ENCODE data around the gene ADCK2.
A peak's percentile ranks its signal among the peaks of the same experiment; 100 is the strongest.
"Not testable (repeated sequence)": the region's sequence is repeated elsewhere in the genome, so short reads cannot be mapped to it uniquely, and the experiment has no call there.

Gene ADCK2

GRCh38 chr7:140697447-140698143 is 24.9 kb downstream of the ADCK2 start:
- in situ Hi-C loops (cut with MboI; ENCODE audit: low sequenced_read_pairs): no loop called here
- peaks cover 24% of the 10 kb centered on the region for H3K4me1 ChIP-seq
- no peaks in the 10 kb centered on the region for H3K27me3 ChIP-seq (ENCODE audit: low read depth)
- H3K36me3 ChIP-seq (replicated peaks): peaks cover 3% of the 10 kb centered on the region
- DNase-seq (ENCODE audit: low spot score in 2 of 2): no peak
- peak overlapping the region; percentile 78 for H3K4me3 ChIP-seq
- no peaks in the 10 kb centered on the region for H3K9me3 ChIP-seq

- H3K27me3 ChIP-seq (ENCODE audit: low read depth): no peaks in the 10 kb centered on the region
- H3K36me3 ChIP-seq (replicated peaks): no peaks in the 10 kb centered on the region; the same call in 1 of the 2 replicates
- DNase-seq (ENCODE audit: low spot score in 2 of 2): peak in 1 of 2 experiments; percentile 43
- H3K4me3 ChIP-seq: peak overlapping the region; percentile 78; the same call in 1 of the 2 replicates
- in situ Hi-C loops (cut with MboI; ENCODE audit: low sequenced_read_pairs): no loop called here
- no peaks in the 10 kb centered on the region for H3K9me3 ChIP-seq
- H3K4me1 ChIP-seq: peaks cover 24% of the 10 kb centered on the region
Observed at GRCh38 chr7:140698477-140698876, 25.7 kb downstream of the ADCK2 start.

- Histone ChIP-seq H3K27me3 (ENCODE audit: low read depth) (no peaks in the 10 kb centered on the region), H3K36me3 (replicated peaks) (peaks cover 13% of the 10 kb centered on the region), H3K4me3 (no peak overlapping the region), H3K9me3 (no peaks in the 10 kb centered on the region), H3K4me1 (peaks cover 17% of the 10 kb centered on the region)
- in situ Hi-C loops (cut with MboI; ENCODE audit: low sequenced_read_pairs): no loop called here
- no peak for DNase-seq (ENCODE audit: low spot score in 2 of 2)
Observed at GRCh38 chr7:140702774-140703173, 30.0 kb downstream of the ADCK2 start.

- in situ Hi-C loops (cut with MboI; ENCODE audit: low sequenced_read_pairs): no loop called here
- Histone ChIP-seq H3K36me3 (replicated peaks) (peaks cover 13% of the 10 kb centered on the region), H3K9me3 (no peaks in the 10 kb centered on the region), H3K4me3 (no peak overlapping the region), H3K4me1 (peaks cover 9% of the 10 kb centered on the region), H3K27me3 (ENCODE audit: low read depth) (no peaks in the 10 kb centered on the region)
- DNase-seq (ENCODE audit: low spot score in 2 of 2): no peak
Observed at GRCh38 chr7:140704205-140704604, 31.5 kb downstream of the ADCK2 start.

- DNase-seq (ENCODE audit: low spot score in 2 of 2): no peak
- Histone ChIP-seq H3K36me3 (replicated peaks) (peaks cover 13% of the 10 kb centered on the region), H3K27me3 (ENCODE audit: low read depth) (no peaks in the 10 kb centered on the region), H3K4me1 (peaks cover 4% of the 10 kb centered on the region), H3K4me3 (no peak overlapping the region), H3K9me3 (no peaks in the 10 kb centered on the region)
- in situ Hi-C loops (cut with MboI; ENCODE audit: low sequenced_read_pairs): no loop called here
Observed at GRCh38 chr7:140707132-140707531, 34.4 kb downstream of the ADCK2 start.

- H3K27me3 ChIP-seq (ENCODE audit: low read depth); H3K9me3 ChIP-seq; in situ Hi-C loops (cut with MboI; ENCODE audit: low sequenced_read_pairs); H3K4me3 ChIP-seq; H3K4me1 ChIP-seq; DNase-seq (ENCODE audit: low spot score in 2 of 2): not testable (repeated sequence)
- H3K36me3 ChIP-seq (replicated peaks): peaks cover 13% of the 10 kb centered on the region
Observed at GRCh38 chr7:140708764-140709163, 36.0 kb downstream of the ADCK2 start.

GRCh38 chr7:140712392-140712791 is 39.6 kb downstream of the ADCK2 start:
- DNase-seq (ENCODE audit: low spot score in 2 of 2); H3K27me3 ChIP-seq (ENCODE audit: low read depth); H3K4me3 ChIP-seq; in situ Hi-C loops (cut with MboI; ENCODE audit: low sequenced_read_pairs); H3K4me1 ChIP-seq; H3K9me3 ChIP-seq; H3K36me3 ChIP-seq (replicated peaks): not testable (repeated sequence)

GRCh38 chr7:140714331-140715040 is 41.7 kb downstream of the ADCK2 start:
- DNase-seq (ENCODE audit: low spot score in 2 of 2): no peak
- in situ Hi-C loops (cut with MboI; ENCODE audit: low sequenced_read_pairs): no loop called here
- no peaks in the 10 kb centered on the region for H3K4me1 ChIP-seq
- H3K36me3 ChIP-seq (replicated peaks): no peaks in the 10 kb centered on the region
- no peaks in the 10 kb centered on the region for H3K9me3 ChIP-seq
- no peaks in the 10 kb centered on the region for H3K27me3 ChIP-seq (ENCODE audit: low read depth)
- no peak overlapping the region for H3K4me3 ChIP-seq

GRCh38 chr7:140719721-140720120 is 47.0 kb downstream of the ADCK2 start:
- Histone ChIP-seq H3K4me1 (no peaks in the 10 kb centered on the region), H3K36me3 (replicated peaks) (no peaks in the 10 kb centered on the region), H3K27me3 (ENCODE audit: low read depth) (no peaks in the 10 kb centered on the region), H3K9me3 (no peaks in the 10 kb centered on the region), H3K4me3 (no peak overlapping the region)
- no peak for DNase-seq (ENCODE audit: low spot score in 2 of 2)
- in situ Hi-C loops (cut with MboI; ENCODE audit: low sequenced_read_pairs): no loop called here

- H3K36me3 ChIP-seq (replicated peaks): no peaks in the 10 kb centered on the region
- no peaks in the 10 kb centered on the region for H3K27me3 ChIP-seq (ENCODE audit: low read depth)
- in situ Hi-C loops (cut with MboI; ENCODE audit: low sequenced_read_pairs): no loop called here
- H3K4me1 ChIP-seq: no peaks in the 10 kb centered on the region
- no peak for DNase-seq (ENCODE audit: low spot score in 2 of 2)
- no peaks in the 10 kb centered on the region for H3K9me3 ChIP-seq
- no peak overlapping the region for H3K4me3 ChIP-seq
Observed at GRCh38 chr7:140722254-140722653, 49.5 kb downstream of the ADCK2 start.

- no peak for DNase-seq (ENCODE audit: low spot score in 2 of 2)
- H3K27me3 ChIP-seq (ENCODE audit: low read depth): no peaks in the 10 kb centered on the region
- H3K4me3 ChIP-seq: no peak overlapping the region
- no peaks in the 10 kb centered on the region for H3K36me3 ChIP-seq (replicated peaks)
- H3K9me3 ChIP-seq: no peaks in the 10 kb centered on the region
- in situ Hi-C loops (cut with MboI; ENCODE audit: low sequenced_read_pairs): no loop called here
- H3K4me1 ChIP-seq: no peaks in the 10 kb centered on the region
Observed at GRCh38 chr7:140723006-140723405, 50.3 kb downstream of the ADCK2 start.

- H3K4me1 ChIP-seq: no peaks in the 10 kb centered on the region
- no peak overlapping the region for H3K4me3 ChIP-seq
- no peak for DNase-seq (ENCODE audit: low spot score in 2 of 2)
- in situ Hi-C loops (cut with MboI; ENCODE audit: low sequenced_read_pairs): no loop called here
- no peaks in the 10 kb centered on the region for H3K27me3 ChIP-seq (ENCODE audit: low read depth)
- no peaks in the 10 kb centered on the region for H3K9me3 ChIP-seq
- no peaks in the 10 kb centered on the region for H3K36me3 ChIP-seq (replicated peaks)
Observed at GRCh38 chr7:140723574-140723973, 50.8 kb downstream of the ADCK2 start.

- no peaks in the 10 kb centered on the region for H3K27me3 ChIP-seq (ENCODE audit: low read depth)
Observed at GRCh38 chr7:140724706-140725105, 52.0 kb downstream of the ADCK2 start.

GRCh38 chr7:140726281-140726680 is 53.5 kb downstream of the ADCK2 start:
- in situ Hi-C loops (cut with MboI; ENCODE audit: low sequenced_read_pairs): no loop called here
- Histone ChIP-seq H3K4me3 (no peak overlapping the region), H3K27me3 (ENCODE audit: low read depth) (no peaks in the 10 kb centered on the region), H3K36me3 (replicated peaks) (no peaks in the 10 kb centered on the region), H3K9me3 (no peaks in the 10 kb centered on the region), H3K4me1 (no peaks in the 10 kb centered on the region)
- DNase-seq (ENCODE audit: low spot score in 2 of 2): no peak

More at GRCh38 chr7:140724706-140725105, 52.0 kb downstream of the ADCK2 start:
- no peak overlapping the region for H3K4me3 ChIP-seq
- H3K4me1 ChIP-seq: no peaks in the 10 kb centered on the region
- in situ Hi-C loops (cut with MboI; ENCODE audit: low sequenced_read_pairs): no loop called here
- H3K9me3 ChIP-seq: no peaks in the 10 kb centered on the region
- DNase-seq (ENCODE audit: low spot score in 2 of 2): no peak
- H3K36me3 ChIP-seq (replicated peaks): no peaks in the 10 kb centered on the region

Measured in HAP-1 (cell line).